Loucy (cell line): ENCODE results near the gene BEGAIN.

Experiments
- EZH2phosphoT487 ChIP-seq: fragments of 200-600 bp; IDR thresholded peaks from 2 replicates; pipeline ENCODE4 v1.6.1; 2018; ENCODE audit warnings: antibody characterized with exemption, mild to moderate bottlenecking, moderate library complexity, borderline replicate concordance
- TF ChIP-seq, protein P1 (sequence below): fragments of 200-600 bp; sonication (generic); conservative IDR thresholded peaks from 2 replicates; pipeline ENCODE4 v1.5.1; 2014; ENCODE audit warnings: mild to moderate bottlenecking, antibody characterized with exemption, low read length

DNA sequence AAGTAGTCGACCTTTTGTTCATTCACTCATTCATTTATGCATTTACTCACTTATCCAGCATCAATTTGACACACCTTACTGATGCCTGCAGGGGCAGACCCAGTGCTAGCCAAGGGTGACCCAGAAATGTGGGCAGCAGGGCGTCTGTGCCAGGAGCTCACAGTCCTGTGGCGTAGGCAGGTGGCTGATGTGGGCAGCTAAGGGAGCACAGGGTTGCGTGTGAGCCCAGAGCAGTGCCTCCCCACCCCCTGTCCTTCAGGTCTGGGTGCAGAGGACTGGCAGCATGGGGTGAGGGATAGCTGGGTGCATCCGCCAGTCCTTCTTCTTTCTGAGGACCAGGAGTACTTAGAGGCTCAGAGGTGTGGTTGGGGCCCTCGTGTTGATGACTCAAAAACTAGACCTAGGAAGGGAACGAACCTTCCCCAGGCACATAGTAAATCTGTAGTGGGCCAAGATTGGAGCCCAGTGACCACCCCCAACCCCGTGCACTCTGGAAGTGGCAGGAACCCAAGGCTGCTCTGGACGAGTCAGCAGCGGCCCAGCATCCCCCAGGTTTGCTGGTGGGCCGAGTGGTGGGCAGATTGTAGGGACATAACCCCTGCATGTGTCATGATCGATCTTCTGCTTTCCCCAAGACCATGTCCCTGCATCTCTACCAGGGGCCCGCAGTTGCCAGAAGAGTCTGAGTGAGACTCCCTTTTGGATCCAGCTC is 63.9 kb downstream of the BEGAIN start:
- TF ChIP-seq, protein P1, sequence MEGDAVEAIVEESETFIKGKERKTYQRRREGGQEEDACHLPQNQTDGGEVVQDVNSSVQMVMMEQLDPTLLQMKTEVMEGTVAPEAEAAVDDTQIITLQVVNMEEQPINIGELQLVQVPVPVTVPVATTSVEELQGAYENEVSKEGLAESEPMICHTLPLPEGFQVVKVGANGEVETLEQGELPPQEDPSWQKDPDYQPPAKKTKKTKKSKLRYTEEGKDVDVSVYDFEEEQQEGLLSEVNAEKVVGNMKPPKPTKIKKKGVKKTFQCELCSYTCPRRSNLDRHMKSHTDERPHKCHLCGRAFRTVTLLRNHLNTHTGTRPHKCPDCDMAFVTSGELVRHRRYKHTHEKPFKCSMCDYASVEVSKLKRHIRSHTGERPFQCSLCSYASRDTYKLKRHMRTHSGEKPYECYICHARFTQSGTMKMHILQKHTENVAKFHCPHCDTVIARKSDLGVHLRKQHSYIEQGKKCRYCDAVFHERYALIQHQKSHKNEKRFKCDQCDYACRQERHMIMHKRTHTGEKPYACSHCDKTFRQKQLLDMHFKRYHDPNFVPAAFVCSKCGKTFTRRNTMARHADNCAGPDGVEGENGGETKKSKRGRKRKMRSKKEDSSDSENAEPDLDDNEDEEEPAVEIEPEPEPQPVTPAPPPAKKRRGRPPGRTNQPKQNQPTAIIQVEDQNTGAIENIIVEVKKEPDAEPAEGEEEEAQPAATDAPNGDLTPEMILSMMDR, result no peak
- TF ChIP-seq EZH2phosphoT487, result no peak
